ENCODE results near the gene ALDH1A3.

ALDH1A3 gene

GRCh38 chr15:100902436-100903167 is 23.0 kb downstream of the ALDH1A3 start:
- DNase-seq, result no peak

- no peak for DNase-seq
These were observed 23.5 kb downstream of the ALDH1A3 start for GRCh38 chr15:100903168-100903554.

- no peak for DNase-seq
These were observed 26.2 kb downstream of the ALDH1A3 start for GRCh38 chr15:100905850-100906249.

GRCh38 chr15:100908466-100908865 is 28.8 kb downstream of the ALDH1A3 start:
- DNase-seq, result no peak

DNA sequence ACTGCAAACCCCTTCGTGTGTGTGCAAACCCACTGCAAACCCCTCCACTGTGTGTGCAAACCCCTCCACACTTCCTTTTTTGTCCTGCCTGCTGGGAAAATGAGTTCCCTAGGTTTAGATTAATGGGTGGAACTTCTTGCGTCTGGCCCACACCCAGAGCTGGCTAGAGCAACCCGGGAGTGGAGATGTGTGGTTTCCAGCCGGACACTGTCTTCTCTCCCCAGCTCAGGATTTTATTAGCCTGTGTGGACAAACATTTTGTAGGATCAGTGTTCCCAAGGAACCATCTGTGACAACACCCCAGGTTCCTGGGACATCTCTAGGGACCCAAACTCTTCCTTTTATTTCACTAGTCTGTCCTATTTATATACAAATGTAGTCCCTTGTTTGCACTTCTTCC is 29.9 kb downstream of the ALDH1A3 start:
- DNase-seq, result no peak

DNA sequence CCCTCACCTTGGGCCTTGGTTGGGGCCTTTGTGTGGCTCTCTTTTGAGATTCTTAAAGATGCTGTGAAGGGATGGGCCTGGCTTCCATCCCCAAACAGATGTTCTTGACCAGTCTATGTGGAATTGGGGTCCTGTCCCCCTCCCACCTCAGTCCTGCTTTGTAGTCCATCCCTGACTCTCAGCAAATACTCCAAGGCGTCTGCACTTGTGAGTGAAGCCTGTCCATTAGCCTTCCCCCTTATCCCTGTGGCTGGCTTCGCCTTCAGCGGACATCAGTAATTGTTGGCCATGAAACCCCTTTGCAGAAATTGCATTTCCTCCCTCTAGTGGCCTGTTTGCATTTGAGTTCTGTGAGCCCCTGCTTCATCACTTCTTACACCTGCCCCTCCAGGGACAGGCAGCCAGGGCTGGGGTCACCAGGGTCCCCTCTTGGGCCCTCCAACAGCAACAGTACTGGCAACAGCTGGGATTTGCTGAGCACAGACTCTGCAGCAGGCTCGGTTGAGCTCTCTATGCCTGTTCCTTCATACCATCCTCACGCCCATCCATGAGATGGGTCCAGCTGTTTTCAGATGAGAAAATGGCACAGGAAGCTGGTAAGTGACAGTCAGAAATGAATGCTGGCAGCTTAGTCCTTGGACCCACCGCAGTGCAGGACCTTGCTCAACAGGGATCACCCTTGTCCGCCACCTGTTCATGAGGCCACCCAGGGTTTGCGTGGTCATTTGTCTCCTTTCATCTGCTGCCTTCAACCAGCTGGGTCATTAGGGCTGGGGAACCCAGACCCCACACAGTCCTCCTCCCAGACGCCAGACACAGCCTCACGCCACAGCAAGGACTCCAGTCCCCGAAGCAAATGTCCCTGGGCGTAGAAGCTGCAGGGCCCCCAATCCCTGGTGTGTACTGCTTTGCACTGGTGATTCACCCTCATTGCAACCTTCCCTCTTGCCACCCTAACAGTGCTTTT is 30.6 kb downstream of the ALDH1A3 start:
- DNase-seq, result no peak

DNA sequence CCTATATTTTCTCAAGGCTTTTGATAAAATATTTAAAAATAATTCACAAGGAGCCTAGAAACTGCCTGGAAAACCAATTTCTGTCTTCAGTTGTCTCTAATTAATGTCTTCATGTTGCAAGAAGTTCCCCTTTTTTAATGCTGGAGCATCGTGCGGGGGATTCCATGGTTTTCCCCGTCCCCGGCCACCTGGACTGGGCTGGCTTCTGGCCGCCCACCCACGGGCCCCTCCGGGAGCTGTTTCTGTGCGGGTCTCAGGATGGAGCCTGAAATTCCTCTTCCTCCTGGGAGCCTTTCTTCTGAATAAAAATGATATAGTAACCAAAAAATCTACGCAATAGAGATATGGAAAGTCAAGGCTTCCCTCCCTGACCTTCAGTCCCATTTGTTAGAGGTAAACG is 31.5 kb downstream of the ALDH1A3 start:
- no peak for DNase-seq

GRCh38 chr15:100913961-100914360 is 34.3 kb downstream of the ALDH1A3 start:
- DNase-seq, result no peak

- DNase-seq, result no peak
These were observed 35.2 kb downstream of the ALDH1A3 start for GRCh38 chr15:100914876-100915275.

GRCh38 chr15:100918034-100918689 is 38.5 kb downstream of the ALDH1A3 start:
- no peak for DNase-seq

GRCh38 chr15:100918690-100919480 is 39.3 kb downstream of the ALDH1A3 start, which contains the start of gene LRRK1:
LRRK1 (plus strand) TSS chr15:100919357; CDS start chr15:100924633, 5,276 bp downstream.
- DNase-seq, result no peak

- no peak for DNase-seq
These were observed 40.1 kb downstream of the ALDH1A3 start for GRCh38 chr15:100919481-100920405.

DNA sequence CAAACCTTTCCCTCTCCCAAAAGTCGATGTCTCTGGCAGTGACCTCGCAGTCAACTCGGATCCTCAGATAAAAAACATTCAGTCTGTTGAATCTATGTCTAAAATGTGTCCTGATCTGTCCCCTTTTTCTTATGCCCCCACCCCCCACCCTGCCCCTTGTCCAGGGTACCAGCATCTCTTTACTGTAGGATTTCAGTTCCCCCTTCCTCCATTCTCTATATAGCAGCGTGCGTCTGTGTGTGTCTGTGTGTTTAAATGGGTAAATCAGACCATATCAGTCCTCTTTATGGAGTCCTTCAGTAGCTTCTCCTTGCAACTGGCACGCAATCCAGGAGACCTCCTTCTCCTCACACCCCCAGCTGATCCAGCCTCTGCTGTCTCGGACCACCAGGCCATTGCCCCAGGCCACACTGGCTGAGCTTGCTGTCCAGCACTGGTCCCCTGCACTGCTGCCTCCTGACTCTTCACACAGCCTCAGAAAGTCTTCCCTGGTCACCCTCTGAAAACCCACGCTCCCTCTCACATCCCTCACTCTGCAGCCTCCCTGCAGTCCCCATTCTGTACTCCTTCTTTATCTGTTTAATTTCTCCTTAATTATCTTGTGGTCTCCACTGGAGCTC is 41.0 kb downstream of the ALDH1A3 start:
- no peak for DNase-seq

DNA sequence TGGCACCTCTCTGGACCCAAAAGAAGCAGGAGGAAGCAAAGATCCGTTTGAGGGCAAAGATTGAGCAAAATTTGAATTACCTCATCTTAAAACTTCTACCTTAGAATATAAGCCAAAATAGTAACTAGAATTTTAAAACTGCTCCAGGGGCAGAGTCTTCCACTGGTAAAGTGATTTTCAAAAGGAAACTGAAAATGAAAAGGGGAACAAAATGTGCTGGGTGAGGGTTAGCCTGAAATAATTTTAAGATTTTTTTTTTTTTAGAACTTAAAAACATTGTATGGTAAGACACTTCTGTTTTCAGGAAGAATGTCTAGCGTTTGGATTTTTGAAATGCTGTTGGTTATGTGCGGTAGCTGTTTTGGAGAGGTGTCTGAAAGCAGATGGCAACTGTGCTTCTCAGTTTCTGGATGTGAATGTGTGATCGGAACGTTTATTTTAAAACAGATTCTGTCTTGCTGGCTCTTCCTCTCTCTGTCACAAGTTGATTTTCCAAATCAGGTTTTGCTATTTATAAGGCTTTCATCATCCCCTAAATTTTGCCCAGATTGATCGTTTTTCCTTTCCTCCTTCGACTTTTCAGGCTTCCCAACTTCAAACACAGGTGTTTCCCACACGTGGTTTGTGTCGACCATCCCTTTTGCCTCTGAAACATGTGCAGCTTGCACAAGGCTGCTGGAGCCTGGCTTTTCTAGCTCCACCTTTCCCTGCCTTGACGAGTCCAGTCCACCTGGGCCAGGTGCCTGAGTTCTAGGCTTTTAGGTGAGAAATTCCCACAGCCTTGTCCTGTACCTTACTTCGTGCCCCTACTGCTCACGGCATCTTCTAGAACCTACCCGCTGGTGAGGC is 42.8 kb downstream of the ALDH1A3 start:
- no peak for DNase-seq

DNA sequence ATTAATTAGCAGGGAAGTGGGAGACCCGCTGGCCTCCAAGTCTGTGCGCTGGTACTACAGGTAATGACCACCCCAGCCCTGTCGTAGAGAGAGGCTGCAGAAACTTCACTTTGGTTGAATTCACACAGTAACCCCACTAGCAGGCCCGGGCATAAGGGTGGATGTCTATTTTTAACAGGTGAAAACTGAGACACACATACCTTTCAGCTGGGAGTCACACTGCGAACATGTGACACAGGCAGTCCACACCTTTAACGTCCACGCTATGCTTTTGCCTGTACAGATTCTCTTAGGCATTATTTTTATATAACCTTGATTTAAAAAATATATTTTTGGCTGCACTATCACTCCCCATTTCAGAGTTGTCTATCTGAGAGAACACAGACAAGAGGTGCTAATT is 43.4 kb downstream of the ALDH1A3 start:
- no peak for DNase-seq

DNA sequence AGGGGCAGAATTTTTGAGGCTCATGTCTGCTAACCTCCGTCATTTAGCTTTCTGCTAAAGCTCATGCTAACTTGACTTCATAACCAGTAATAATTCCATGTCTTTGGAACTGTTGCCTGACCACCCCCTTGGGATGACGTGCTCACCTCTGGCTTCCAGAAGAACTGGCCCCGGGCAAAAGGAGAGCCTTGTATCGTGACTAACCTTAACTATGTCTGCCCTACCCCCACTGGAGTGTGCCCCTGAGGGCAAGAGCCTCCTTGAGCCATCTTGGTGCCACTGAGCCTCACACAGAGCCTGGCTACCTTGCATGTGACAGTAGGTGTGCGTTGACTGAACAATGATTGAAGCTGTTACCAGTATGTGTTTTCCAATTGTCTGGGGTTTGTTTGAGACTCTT is 44.3 kb downstream of the ALDH1A3 start:
- DNase-seq, result no peak

DNA sequence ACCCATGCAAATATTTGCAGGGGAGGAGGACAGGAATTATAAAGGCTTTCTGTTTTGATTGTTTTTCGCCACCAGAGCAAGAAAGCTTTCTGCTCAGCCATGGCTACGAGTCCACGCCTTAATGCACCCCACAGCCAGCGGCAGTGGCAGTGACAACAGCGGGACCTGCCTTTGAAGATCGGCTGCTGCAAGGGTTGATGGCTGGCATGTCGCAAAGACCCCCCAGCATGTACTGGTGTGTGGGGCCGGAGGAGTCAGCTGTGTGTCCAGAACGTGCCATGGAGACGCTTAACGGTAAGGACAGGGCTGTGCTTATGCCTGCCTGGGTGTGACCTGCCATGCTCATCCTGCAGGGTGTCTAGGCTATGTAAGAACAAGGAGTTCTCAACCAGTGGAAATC is 44.8 kb downstream of the ALDH1A3 start:
- DNase-seq, result no peak

DNA sequence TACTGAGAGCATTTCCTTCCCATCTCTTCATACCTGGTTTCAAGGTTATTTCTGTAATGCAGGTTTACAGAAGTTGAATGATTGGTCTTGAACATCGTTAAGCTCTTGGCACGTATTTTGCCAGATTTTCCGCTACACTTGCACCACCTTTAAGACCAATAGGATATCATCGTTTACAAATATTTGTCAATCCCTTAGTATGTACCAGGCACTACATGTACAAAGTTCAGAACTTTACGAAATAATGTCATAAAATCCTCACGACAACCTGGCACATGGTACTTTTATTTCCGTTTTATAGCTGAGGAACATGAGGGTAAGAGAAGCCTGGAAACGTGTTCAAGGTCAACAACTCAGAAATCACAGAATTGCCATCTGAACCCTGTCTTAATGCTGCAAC is 45.8 kb downstream of the ALDH1A3 start:
- no peak for DNase-seq

- no peak for DNase-seq
These were observed 46.6 kb downstream of the ALDH1A3 start for GRCh38 chr15:100926258-100926657.

Measured in NCI-H187 treated with DMSO at 0.1 percent for 48 hours (cell line).